Testis (tissue), 2 donors: ENCODE data around the gene PEX5.

Experiments used
- CTCF ChIP-seq, 3 experiments: fragments of 450-650 bp in 2 of 3; fragments of 200-600 bp in 1 of 3; sonication (generic) in 1 of 3; IDR thresholded peaks; one replicate each; pipeline ENCODE4 v1.5.1; 2016 to 2019; ENCODE audit warnings: antibody characterized with exemption in 3 of 3, mild to moderate bottlenecking in 2 of 3, moderate library complexity in 1 of 3
- POLR2A ChIP-seq: fragments of 450-650 bp; IDR thresholded peaks from one replicate; pipeline ENCODE4 v1.6.1; 2017; ENCODE audit warnings: antibody characterized with exemption, mild to moderate bottlenecking, moderate library complexity

- no peak for TF ChIP-seq CTCF (IDR thresholded peaks at IDR 0.05)
- no peak for TF ChIP-seq POLR2A
Measured at GRCh38 chr12:7156259-7157197, 33.0 kb upstream of the PEX5 start.
